Right lobe of liver (tissue), 6 donors: ENCODE measurements around the gene UBASH3B. TPM values are rescaled to one million over a fixed set of nuclear protein-coding genes. Genes with fewer than 3 reads are reported as not detected.

ENCODE experiments used
- ATAC-seq, 4 donors: fragments of 200-7000 bp; cut with Tn5 transposase; one replicate each; pipeline ENCODE4 v1.9.1; 2020; ENCODE audit warnings: mild to moderate bottlenecking in 4 of 4, moderate library complexity in 4 of 4
- DNase-seq, 3 donors: peaks; one replicate each; pipeline ENCODE4 v3.0.0-alpha.2; 2020
- H3K27ac ChIP-seq, 3 donors: fragments of 200-600 bp; one replicate each; pipeline ENCODE4 v1.8.0; 2022
- H3K27me3 ChIP-seq, 2 donors: fragments of 200-600 bp; one replicate each; pipeline ENCODE4 v1.8.0; 2022
- H3K36me3 ChIP-seq, 4 donors: fragments of 200-600 bp; sonication (generic) in 1 of 4; one replicate each; pipeline versions ENCODE4 v1.5.1 to v1.8.0; 2017 to 2022; ENCODE audit warnings: control low read depth in 1 of 4
- H3K4me1 ChIP-seq, 4 donors: fragments of 200-600 bp; sonication (generic) in 1 of 4; one replicate each; pipeline versions ENCODE4 v1.5.1 to v1.8.0; 2017 to 2022; ENCODE audit warnings: control low read depth in 1 of 4
- H3K4me3 ChIP-seq, 3 donors: fragments of 200-600 bp; one replicate each; pipeline ENCODE4 v1.8.0; 2022
- H3K9me3 ChIP-seq, 4 donors: fragments of 200-600 bp; sonication (generic) in 1 of 4; one replicate each; pipeline versions ENCODE4 v1.5.1 to v1.8.0; 2017 to 2022; ENCODE audit warnings: control low read depth in 1 of 4
- POLR2A ChIP-seq: fragments of 450-650 bp; IDR thresholded peaks from one replicate; pipeline ENCODE4 v1.6.1; 2017; ENCODE audit warnings: antibody characterized with exemption, mild to moderate bottlenecking
- WGBS: methylation state at CpG from one replicate; pipeline ENCODE4 v1.1.6; 2018; ENCODE audit warnings: low coverage, low lambda C conversion rate; ENCODE audit not compliant: insufficient coverage; ENCODE audit errors: missing lambda C conversion rate; 5-methylcytosine and 5-hydroxymethylcytosine counted together
- intact Hi-C, 2 donors: fragments of 100-400 bp; cut with DNase I; formaldehyde crosslinking; loops; one replicate each; pipeline versions ENCODE4 v1.11.2 to v1.14.1; 2022
- total RNA-seq, 6 experiments: library from RNA; depleted of rRNA in 2 of 6; stranded (reverse); fragments of >200 nt in 2 of 6; fragmentation: NEBNext Ultra II Directional in 3 of 6; extraction: Animal tissue kit (Norgen Biotek cat#: 25700) in 3 of 6; gene quantifications; one replicate each; pipeline versions ENCODE4 v1.1.0 to v1.2.4, GENCODE V29; 2016 to 2023
- TF ChIP-seq, protein P1 (sequence below), 4 donors: fragments of 200-600 bp in 3 of 4; fragments of 450-650 bp in 1 of 4; IDR thresholded peaks; one replicate each; pipeline versions ENCODE4 v1.5.1 to v1.8.0; 2016 to 2022; ENCODE audit warnings: antibody characterized with exemption in 4 of 4, mild to moderate bottlenecking in 2 of 4
- donor health status: DM: no; HTN: yes; CAD: no.
- donor health status: DM: no; HTN: no; CAD: no.
- donor health status: DM: no; HTN: no; CAD: no.
- donor health status: DM: no; HTN: yes; CAD: no.
- donor health status: DM: no; HTN: yes; CAD: no.

Gene UBASH3B
- total RNA-seq, 6 experiments from 2014 or later, result 1.7 to 10.5 (median 2.4) TPM

DNA sequence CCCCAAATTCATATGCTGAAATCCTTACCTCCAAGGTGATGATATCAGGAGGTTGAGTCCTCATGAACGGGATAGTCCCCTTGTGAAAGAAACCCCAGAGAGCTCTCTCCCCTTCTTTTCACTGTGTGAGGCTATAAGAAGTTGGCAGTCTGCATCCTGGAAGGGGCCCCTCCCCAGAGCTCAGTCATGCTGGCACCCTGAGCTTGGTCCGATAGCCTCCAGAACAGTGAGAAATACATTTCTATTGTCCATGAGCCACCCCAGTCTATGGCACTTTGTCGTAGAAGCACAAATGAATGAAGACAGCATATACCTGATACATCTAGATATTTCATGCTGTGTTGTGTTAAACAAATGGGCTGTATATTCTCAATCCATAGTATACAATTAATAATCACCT, 101.7 kb downstream of the UBASH3B start:
- Histone ChIP-seq H3K27ac (no peak overlapping the region), H3K4me1 (peaks cover 0 to 5% (median 0%) of the 10 kb centered on the region in 4 donors), H3K27me3 (no peaks in the 10 kb centered on the region), H3K4me3 (no peak overlapping the region), H3K9me3 (no peaks in the 10 kb centered on the region), H3K36me3 (no peaks in the 10 kb centered on the region)
- 100% methylated on average over 1 of the region's 3 CpGs for WGBS
- TF ChIP-seq, protein P1, sequence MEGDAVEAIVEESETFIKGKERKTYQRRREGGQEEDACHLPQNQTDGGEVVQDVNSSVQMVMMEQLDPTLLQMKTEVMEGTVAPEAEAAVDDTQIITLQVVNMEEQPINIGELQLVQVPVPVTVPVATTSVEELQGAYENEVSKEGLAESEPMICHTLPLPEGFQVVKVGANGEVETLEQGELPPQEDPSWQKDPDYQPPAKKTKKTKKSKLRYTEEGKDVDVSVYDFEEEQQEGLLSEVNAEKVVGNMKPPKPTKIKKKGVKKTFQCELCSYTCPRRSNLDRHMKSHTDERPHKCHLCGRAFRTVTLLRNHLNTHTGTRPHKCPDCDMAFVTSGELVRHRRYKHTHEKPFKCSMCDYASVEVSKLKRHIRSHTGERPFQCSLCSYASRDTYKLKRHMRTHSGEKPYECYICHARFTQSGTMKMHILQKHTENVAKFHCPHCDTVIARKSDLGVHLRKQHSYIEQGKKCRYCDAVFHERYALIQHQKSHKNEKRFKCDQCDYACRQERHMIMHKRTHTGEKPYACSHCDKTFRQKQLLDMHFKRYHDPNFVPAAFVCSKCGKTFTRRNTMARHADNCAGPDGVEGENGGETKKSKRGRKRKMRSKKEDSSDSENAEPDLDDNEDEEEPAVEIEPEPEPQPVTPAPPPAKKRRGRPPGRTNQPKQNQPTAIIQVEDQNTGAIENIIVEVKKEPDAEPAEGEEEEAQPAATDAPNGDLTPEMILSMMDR (IDR thresholded peaks at IDR 0.05), result no peak
- no peak for TF ChIP-seq POLR2A
- DNase-seq, result no peak
- ATAC-seq, result no peak
- intact Hi-C loops, result loop anchor here in 1 of 2 donors (10.0 kb wide), 1 partner anchor 132 kb away; no protein-coding TSS in a partner anchor

DNA sequence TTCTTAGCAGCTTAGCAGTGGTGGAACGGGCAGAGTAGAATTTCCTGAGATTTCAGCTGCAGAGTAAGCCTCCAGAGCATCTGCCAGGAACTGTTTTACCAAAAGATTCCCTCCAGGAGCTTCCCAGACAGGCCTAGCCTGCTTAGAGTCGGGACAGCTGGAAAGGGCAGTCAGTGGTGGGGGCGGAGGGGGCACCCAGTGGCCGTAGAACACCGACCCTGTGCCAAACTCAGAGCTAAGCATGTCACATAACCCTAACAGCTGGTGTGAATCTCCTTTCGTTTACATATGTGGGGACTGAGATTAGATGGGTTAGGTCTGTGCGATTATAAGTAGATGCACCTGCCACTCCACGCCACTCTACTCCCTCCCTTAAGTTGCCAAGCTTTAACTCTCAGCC, 102.8 kb downstream of the UBASH3B start:
- peaks cover 0 to 5% (median 0%) of the 10 kb centered on the region in 4 donors for H3K4me1 ChIP-seq
- DNase-seq (no peak), ATAC-seq (no peak)
- H3K4me3 ChIP-seq, result no peak overlapping the region
- WGBS, result 60% methylated on average over 1 of the region's 8 CpGs
- no peak overlapping the region for H3K27ac ChIP-seq
- no peaks in the 10 kb centered on the region for H3K36me3 ChIP-seq
- TF ChIP-seq, protein P1 (IDR thresholded peaks at IDR 0.05), result no peak
- no peak for TF ChIP-seq POLR2A
- intact Hi-C loops, result loop anchor here in 1 of 2 donors (10.0 kb wide), 1 partner anchor 134 kb away; no protein-coding TSS in a partner anchor
- no peaks in the 10 kb centered on the region for H3K27me3 ChIP-seq
- H3K9me3 ChIP-seq, result no peaks in the 10 kb centered on the region

DNA sequence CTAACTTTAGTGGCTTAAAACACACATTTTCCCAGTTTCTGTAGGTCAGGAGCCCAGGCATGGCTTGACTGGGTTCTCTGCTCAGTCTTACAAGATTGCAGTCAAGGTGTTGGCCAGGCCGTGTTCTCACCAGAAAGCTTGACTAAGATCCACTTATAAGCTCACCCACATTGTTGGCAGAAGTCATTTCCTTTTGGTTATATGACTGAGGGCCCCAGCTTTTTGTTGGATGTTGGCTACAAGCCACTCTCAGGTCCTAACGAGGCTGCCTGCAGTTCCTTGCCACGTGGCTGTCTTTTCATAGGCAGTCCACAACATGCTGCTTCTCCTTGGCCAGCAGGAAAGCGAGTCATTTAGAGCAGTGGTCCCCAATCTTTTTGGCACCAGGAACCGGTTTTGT, 103.5 kb downstream of the UBASH3B start:
- intact Hi-C loops, result loop anchor here in 1 of 2 donors (10.0 kb wide), 1 partner anchor 134 kb away; no protein-coding TSS in a partner anchor
- WGBS, result 47% methylated on average over 5 of the region's 5 CpGs
- no peak overlapping the region for H3K4me3 ChIP-seq
- H3K27me3 ChIP-seq, result no peaks in the 10 kb centered on the region
- DNase-seq, result no peak
- no peak overlapping the region for H3K27ac ChIP-seq
- peaks cover 0 to 5% (median 0%) of the 10 kb centered on the region in 4 donors for H3K4me1 ChIP-seq
- no peak for ATAC-seq
- H3K36me3 ChIP-seq, result no peaks in the 10 kb centered on the region
- H3K9me3 ChIP-seq, result no peaks in the 10 kb centered on the region
- TF ChIP-seq POLR2A, result no peak
- TF ChIP-seq, protein P1 (IDR thresholded peaks at IDR 0.05), result no peak

DNA sequence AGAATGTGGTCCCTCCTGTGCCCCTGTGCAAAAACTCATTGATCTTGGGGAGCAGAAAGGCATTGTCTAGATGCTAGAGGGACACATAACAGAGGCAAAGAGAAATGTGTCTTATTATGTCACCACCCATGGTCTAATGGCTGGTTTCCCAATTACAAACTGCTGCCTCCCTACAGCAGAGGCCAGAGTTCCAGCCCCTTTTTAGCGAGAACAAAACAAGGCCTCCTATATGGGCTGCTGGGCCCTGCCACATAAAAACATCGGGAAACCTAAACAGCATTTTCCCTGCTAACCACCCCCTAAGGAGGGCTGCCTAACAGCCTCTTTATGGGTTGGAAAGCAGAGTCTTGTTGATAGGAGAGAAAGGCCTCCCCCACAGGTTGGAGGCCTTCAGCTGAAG, 107.6 kb downstream of the UBASH3B start:
- ATAC-seq (no peak), DNase-seq (no peak)
- Histone ChIP-seq H3K9me3 (no peaks in the 10 kb centered on the region), H3K36me3 (no peaks in the 10 kb centered on the region), H3K27me3 (no peaks in the 10 kb centered on the region), H3K4me3 (no peak overlapping the region), H3K27ac (no peak overlapping the region), H3K4me1 (no peaks in the 10 kb centered on the region)
- intact Hi-C loops, result no loop called here
- TF ChIP-seq, protein P1 (IDR thresholded peaks at IDR 0.05), result no peak
- TF ChIP-seq POLR2A, result no peak
- 83% methylated on average over 1 of the region's 2 CpGs for WGBS
